Right atrium auricular region (tissue), 2 donors: ENCODE data around the gene ZNF567. TPM values are rescaled to one million over a fixed set of nuclear protein-coding genes. Genes with fewer than 3 reads are reported as not detected.
A peak's percentile ranks its signal among the peaks of the same experiment; 100 is the strongest.
"Not testable (repeated sequence)": the region's sequence is repeated elsewhere in the genome, so short reads cannot be mapped to it uniquely, and the experiment has no call there.

Source experiments
- DNase-seq: peaks from one replicate; pipeline ENCODE4 v3.0.0-alpha.2; 2019; ENCODE audit warnings: low spot score
- H3K27ac ChIP-seq, 2 donors: fragments of 200-600 bp; sonication (generic); 1 replicate in 1 of 2; 2 replicates in 1 of 2; pipeline ENCODE4 v1.5.1; 2016 to 2019
- H3K27me3 ChIP-seq, 2 donors: fragments of 200-600 bp; sonication (generic); one replicate each; pipeline versions ENCODE4 v1.5.1 to v1.6.0; 2017 to 2019
- H3K36me3 ChIP-seq: fragments of 200-600 bp; sonication (generic); one replicate; pipeline ENCODE4 v1.5.1; 2016
- H3K4me1 ChIP-seq, 2 donors: fragments of 200-600 bp; sonication (generic); one replicate each; pipeline versions ENCODE4 v1.5.1 to v1.6.0; 2017 to 2019
- H3K4me3 ChIP-seq, 2 donors: fragments of 200-600 bp; sonication (generic); 1 replicate in 1 of 2; 2 replicates in 1 of 2; pipeline ENCODE4 v1.5.1; 2017 to 2019; ENCODE audit warnings: mild to moderate bottlenecking in 1 of 2, moderate library complexity in 1 of 2
- H3K9me3 ChIP-seq, 2 donors: fragments of 200-600 bp; sonication (generic); one replicate each; pipeline ENCODE4 v1.5.1; 2019
- CTCF ChIP-seq, 2 donors: fragments of 200-600 bp; sonication (generic); IDR thresholded peaks; one replicate each; pipeline ENCODE4 v1.5.1; 2019; ENCODE audit warnings: antibody characterized with exemption in 2 of 2
- total RNA-seq, 2 donors: library from RNA; depleted of rRNA; stranded (reverse); fragments of >200 nt; gene quantifications; one replicate each; pipeline ENCODE4 v1.1.0, GENCODE V29; 2016

ZNF567 gene
- total RNA-seq, 2 donors from 2014 or later = 4.0 to 5.6 TPM

GRCh38 chr19:36686365-36687213 lies 823 bp upstream of the ZNF567 start:
- peaks cover 0 to 21% of the 10 kb centered on the region in 2 donors for H3K4me1 ChIP-seq
- peak overlapping the region; percentile 84 to 89 for H3K4me3 ChIP-seq
- H3K27ac ChIP-seq = peak overlapping the region; percentile 80 to 85
- H3K27me3 ChIP-seq = no peaks in the 10 kb centered on the region
- peaks cover 0 to 13% of the 10 kb centered on the region in 2 donors for H3K9me3 ChIP-seq
- DNase-seq = no peak
- H3K36me3 ChIP-seq = peaks cover 18% of the 10 kb centered on the region
- TF ChIP-seq CTCF (IDR thresholded peaks at IDR 0.05) = no peak

DNA sequence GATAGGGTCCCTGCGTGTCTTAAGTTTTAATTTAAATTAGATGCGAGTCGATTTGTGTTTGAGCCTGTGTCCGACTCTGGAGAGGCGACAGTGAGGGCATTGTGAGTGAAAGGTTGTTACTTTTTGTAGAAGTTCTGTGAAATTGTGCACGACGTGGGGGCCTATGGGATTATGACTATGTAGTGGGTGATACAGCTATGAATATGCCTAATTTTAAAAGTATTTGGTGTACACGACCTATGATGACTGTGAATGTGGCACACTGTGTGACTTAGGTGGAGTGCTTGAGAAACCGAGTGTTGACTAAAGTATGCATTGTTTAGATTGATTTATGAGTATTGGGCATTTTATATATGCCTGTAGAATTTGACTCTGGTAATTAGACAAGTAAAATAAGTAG lies 646 bp downstream of the ZNF567 start:
- DNase-seq = no peak
- TF ChIP-seq CTCF (IDR thresholded peaks at IDR 0.05) = no peak
- Histone ChIP-seq H3K4me3 (peak overlapping the region; percentile 84 to 89), H3K9me3 (peaks cover 0 to 8% of the 10 kb centered on the region in 2 donors), H3K4me1 (peaks cover 0 to 21% of the 10 kb centered on the region in 2 donors), H3K27ac (peak overlapping the region; percentile 80 to 85), H3K27me3 (no peaks in the 10 kb centered on the region), H3K36me3 (peaks cover 33% of the 10 kb centered on the region)

DNA sequence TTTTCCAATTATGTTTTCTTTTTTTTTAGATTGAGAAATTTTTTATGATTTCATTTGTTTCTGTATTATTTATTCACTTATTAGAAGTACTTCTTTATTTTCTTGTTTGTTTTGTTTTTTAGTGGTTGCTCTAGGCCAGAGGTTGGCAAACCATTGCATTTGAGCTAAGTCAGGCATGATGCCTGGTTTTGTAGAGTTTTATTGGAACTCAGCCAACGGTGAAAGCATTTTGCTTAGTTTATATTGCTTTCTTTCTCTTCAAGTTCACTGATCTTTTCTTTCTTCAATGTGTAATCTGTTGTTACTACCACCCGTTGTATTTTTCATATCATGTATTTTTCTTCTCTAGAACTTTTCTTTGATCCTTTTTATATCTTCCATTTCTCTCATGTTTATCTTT lies 19.7 kb downstream of the ZNF567 start:
- no peaks in the 10 kb centered on the region for H3K4me1 ChIP-seq
- no peak overlapping the region for H3K4me3 ChIP-seq
- no peak overlapping the region for H3K27ac ChIP-seq
- peaks cover 39 to 87% of the 10 kb centered on the region in 2 donors for H3K9me3 ChIP-seq
- TF ChIP-seq CTCF (IDR thresholded peaks at IDR 0.05) = no peak
- no peak for DNase-seq
- no peaks in the 10 kb centered on the region for H3K27me3 ChIP-seq
- H3K36me3 ChIP-seq = peaks cover 50% of the 10 kb centered on the region

GRCh38 chr19:36709423-36709822 lies 22.0 kb downstream of the ZNF567 start:
- Histone ChIP-seq H3K4me1 (no peaks in the 10 kb centered on the region), H3K4me3 (no peak overlapping the region), H3K36me3 (peaks cover 66% of the 10 kb centered on the region), H3K27me3 (no peaks in the 10 kb centered on the region), H3K27ac (no peak overlapping the region), H3K9me3 (peaks cover 53 to 100% of the 10 kb centered on the region in 2 donors)
- no peak for DNase-seq
- no peak for TF ChIP-seq CTCF (IDR thresholded peaks at IDR 0.05)

DNA sequence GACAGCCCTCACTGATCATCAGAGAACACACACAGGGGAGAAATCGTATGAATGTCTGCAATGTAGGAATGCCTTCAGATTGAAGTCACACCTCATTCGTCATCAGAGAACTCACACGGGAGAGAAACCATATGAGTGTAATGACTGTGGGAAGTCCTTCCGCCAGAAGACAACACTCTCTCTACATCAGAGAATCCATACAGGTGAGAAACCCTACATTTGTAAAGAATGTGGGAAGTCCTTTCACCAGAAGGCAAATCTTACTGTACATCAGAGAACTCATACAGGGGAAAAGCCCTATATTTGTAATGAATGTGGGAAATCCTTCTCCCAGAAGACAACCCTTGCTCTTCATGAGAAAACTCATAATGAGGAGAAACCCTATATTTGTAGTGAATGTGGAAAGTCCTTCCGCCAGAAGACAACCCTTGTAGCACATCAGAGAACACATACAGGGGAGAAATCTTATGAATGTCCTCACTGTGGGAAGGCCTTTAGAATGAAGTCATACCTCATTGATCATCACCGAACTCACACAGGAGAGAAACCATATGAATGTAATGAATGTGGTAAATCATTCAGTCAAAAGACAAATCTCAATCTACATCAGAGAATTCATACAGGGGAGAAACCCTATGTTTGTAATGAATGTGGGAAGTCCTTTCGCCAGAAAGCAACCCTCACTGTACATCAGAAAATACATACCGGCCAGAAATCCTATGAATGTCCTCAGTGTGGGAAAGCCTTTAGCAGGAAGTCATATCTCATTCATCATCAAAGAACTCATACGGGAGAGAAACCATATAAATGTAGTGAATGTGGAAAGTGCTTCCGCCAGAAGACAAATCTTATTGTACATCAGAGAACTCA lies 32.5 kb downstream of the ZNF567 start:
- no peaks in the 10 kb centered on the region for H3K4me1 ChIP-seq
- H3K4me3 ChIP-seq = no peak overlapping the region
- H3K36me3 ChIP-seq = peaks cover 76% of the 10 kb centered on the region
- no peaks in the 10 kb centered on the region for H3K27me3 ChIP-seq
- DNase-seq = no peak
- H3K27ac ChIP-seq = no peak overlapping the region
- no peak for TF ChIP-seq CTCF (IDR thresholded peaks at IDR 0.05)
- H3K9me3 ChIP-seq = peaks cover 87 to 100% of the 10 kb centered on the region in 2 donors

DNA sequence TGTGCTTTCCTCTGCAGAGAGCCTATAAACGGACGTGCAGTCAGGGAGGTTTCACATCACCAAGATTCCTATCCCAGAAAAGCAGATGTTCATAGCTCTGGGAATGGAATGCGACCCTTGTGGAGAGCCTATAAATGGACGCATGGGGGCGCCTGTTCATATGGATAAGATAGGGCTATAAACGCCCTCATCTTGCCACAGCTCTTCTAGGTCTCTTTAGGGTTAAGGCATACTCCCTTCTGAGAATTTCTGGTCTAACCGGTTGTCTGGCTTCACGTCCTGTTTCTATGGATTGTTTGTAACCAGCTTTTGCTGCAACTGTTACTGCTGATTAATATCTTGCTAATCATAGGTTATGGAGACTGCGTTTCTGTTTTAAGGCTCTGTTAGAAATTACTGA lies 48.8 kb downstream of the ZNF567 start:
- Histone ChIP-seq H3K36me3 (peaks cover 23% of the 10 kb centered on the region), H3K9me3 (peaks cover 21 to 100% of the 10 kb centered on the region in 2 donors)
- H3K27ac ChIP-seq, DNase-seq, H3K27me3 ChIP-seq, H3K4me1 ChIP-seq, H3K4me3 ChIP-seq: not testable (repeated sequence)
